Tibial artery (tissue), 4 donors: ENCODE measurements around the gene SDC3.

Source experiments
- DNase-seq, 2 donors: peaks; one replicate each; pipeline ENCODE4 v3.0.0-alpha.2; 2019
- H3K27ac ChIP-seq, 2 donors: fragments of 200-600 bp; sonication (generic) in 1 of 2; 1 replicate in 1 of 2; 2 replicates in 1 of 2; pipeline ENCODE4 v1.5.1; 2018 to 2019; ENCODE audit warnings: mild to moderate bottlenecking in 1 of 2
- H3K27me3 ChIP-seq, 2 donors: fragments of 200-600 bp; sonication (generic) in 1 of 2; one replicate each; pipeline versions ENCODE4 v1.5.1 to v1.6.0; 2016 to 2019
- H3K36me3 ChIP-seq, 3 donors: fragments of 200-600 bp; sonication (generic) in 2 of 3; one replicate each; pipeline ENCODE4 v1.5.1; 2016 to 2019; ENCODE audit warnings: mild to moderate bottlenecking in 2 of 3
- H3K4me1 ChIP-seq, 4 donors: fragments of 200-600 bp; sonication (generic) in 2 of 4; 1 replicate in 3 of 4; 2 replicates in 1 of 4; pipeline ENCODE4 v1.5.1; 2016 to 2019
- H3K4me3 ChIP-seq, 2 donors: fragments of 200-600 bp; sonication (generic) in 1 of 2; 1 replicate in 1 of 2; 2 replicates in 1 of 2; pipeline ENCODE4 v1.5.1; 2018 to 2019; ENCODE audit warnings: mild to moderate bottlenecking in 2 of 2
- H3K9me3 ChIP-seq, 3 donors: fragments of 200-600 bp; sonication (generic) in 1 of 3; one replicate each; pipeline ENCODE4 v1.5.1; 2016 to 2019
- CTCF ChIP-seq, 2 experiments: fragments of 200-600 bp in 1 of 2; fragments of 450-650 bp in 1 of 2; IDR thresholded peaks; one replicate each; pipeline ENCODE4 v1.5.1; 2017 to 2019; ENCODE audit warnings: antibody characterized with exemption in 2 of 2, mild to moderate bottlenecking in 1 of 2, moderate library complexity in 1 of 2
- intact Hi-C: fragments of 100-400 bp; cut with DNase I; formaldehyde crosslinking; loops from one replicate; pipeline ENCODE4 v1.15.0; 2023; ENCODE audit warnings: low total_unique reads

The SDC3 gene

GRCh38 chr1:30864681-30865080, 43.9 kb downstream of the SDC3 start:
- H3K4me3 ChIP-seq: no peak overlapping the region
- H3K27me3 ChIP-seq: no peaks in the 10 kb centered on the region
- H3K4me1 ChIP-seq: no peaks in the 10 kb centered on the region
- H3K27ac ChIP-seq: no peak overlapping the region
- H3K9me3 ChIP-seq: no peaks in the 10 kb centered on the region
- intact Hi-C loops: no loop called here
- no peak for TF ChIP-seq CTCF (IDR thresholded peaks at IDR 0.05)
- peaks cover 0 to 2% (median 0%) of the 10 kb centered on the region in 3 donors for H3K36me3 ChIP-seq
- DNase-seq: no peak

DNA sequence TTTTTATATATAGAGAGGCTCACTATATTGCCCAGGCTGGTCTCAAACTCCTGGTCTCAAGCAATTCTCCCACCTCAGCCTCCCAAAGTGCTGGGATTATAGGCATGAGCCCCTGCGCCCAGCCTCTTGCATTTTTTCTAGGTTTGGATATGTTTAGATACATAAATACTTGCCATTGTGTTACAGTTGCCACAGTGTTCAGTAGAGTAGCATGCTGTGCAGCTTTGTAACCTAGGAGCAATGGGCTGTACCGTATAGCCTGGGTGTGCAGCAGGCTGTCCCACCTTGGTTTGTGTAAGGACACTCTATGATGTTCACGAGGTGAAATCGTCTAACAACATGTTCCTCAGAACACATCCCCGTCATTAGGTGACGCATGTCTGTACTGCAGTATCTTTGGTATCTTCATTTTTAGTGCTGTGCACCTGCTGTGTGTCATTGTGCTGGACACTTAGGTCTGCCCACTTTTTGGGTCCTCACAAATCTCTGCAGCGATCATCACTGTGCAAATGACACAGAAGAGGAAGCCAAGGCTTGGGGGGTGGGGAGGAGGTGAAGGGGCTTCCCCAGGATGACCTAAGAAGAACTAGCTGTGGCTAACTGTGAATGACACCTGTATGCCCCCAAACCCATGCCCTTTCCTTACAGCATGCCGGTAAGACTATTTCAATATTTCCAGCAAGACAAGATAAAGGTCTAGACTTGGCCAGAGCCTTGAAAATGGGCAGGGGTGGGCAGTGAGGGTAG, 44.5 kb downstream of the SDC3 start:
- Histone ChIP-seq H3K4me1 (no peaks in the 10 kb centered on the region), H3K27ac (no peak overlapping the region), H3K36me3 (no peaks in the 10 kb centered on the region), H3K9me3 (no peaks in the 10 kb centered on the region), H3K4me3 (no peak overlapping the region), H3K27me3 (no peaks in the 10 kb centered on the region)
- DNase-seq: no peak
- intact Hi-C loops: no loop called here
- TF ChIP-seq CTCF (IDR thresholded peaks at IDR 0.05): no peak

DNA sequence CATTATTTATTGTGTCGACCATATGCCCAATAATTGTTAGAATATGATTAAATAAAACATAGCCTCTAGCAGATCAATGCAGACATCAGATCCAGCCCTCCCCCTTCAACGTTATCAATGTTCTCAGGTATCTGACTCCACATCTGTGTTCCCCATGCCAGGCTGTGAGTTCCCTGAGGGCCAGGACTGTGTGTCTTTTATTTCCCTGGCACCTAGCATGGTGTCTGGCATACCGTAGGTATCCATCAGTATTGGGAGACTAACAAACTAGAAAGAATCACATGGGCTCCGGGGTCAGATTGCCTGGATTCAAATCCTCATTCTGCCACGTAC, 48.3 kb downstream of the SDC3 start:
- DNase-seq: no peak
- Histone ChIP-seq H3K27ac (no peak overlapping the region), H3K4me1 (peaks cover 0 to 6% (median 0%) of the 10 kb centered on the region in 4 donors), H3K4me3 (no peak overlapping the region), H3K36me3 (no peaks in the 10 kb centered on the region), H3K9me3 (no peaks in the 10 kb centered on the region), H3K27me3 (no peaks in the 10 kb centered on the region)
- TF ChIP-seq CTCF (IDR thresholded peaks at IDR 0.05): no peak
- intact Hi-C loops: no loop called here

DNA sequence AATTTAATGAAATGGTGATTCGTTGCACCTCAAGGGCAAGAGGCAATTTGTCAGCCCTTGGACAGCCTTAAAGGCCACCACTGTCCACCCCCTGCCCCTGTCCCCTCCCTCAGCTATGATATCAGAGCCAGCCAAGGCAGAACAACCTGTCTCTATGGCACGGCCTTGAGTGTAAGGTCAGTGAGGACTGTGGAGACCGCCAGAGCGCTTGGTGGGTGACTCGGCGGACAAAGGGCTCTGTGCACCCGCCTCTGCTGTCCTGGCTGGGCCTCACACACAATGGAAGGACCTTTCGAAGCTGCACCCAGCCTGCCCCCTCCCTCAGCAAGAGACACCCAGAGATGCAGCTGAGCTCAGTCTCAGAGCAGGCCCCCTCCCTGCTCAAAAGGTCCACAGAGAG, 50.6 kb downstream of the SDC3 start:
- Histone ChIP-seq H3K9me3 (no peaks in the 10 kb centered on the region), H3K4me3 (no peak overlapping the region), H3K36me3 (no peaks in the 10 kb centered on the region), H3K27ac (no peak overlapping the region), H3K4me1 (peaks cover 0 to 6% (median 2%) of the 10 kb centered on the region in 4 donors), H3K27me3 (no peaks in the 10 kb centered on the region)
- no peak for DNase-seq
- intact Hi-C loops: no loop called here
- TF ChIP-seq CTCF (IDR thresholded peaks at IDR 0.05): no peak

- H3K4me3 ChIP-seq: no peak overlapping the region
- H3K36me3 ChIP-seq: no peaks in the 10 kb centered on the region
- no peaks in the 10 kb centered on the region for H3K27me3 ChIP-seq
- H3K27ac ChIP-seq: no peak overlapping the region
- intact Hi-C loops: no loop called here
- no peak for TF ChIP-seq CTCF (IDR thresholded peaks at IDR 0.05)
- no peaks in the 10 kb centered on the region for H3K9me3 ChIP-seq
- no peak for DNase-seq
- H3K4me1 ChIP-seq: peaks cover 0 to 6% (median 2%) of the 10 kb centered on the region in 4 donors
Measured at GRCh38 chr1:30857062-30857461, 51.5 kb downstream of the SDC3 start.
